GM23248 (cell line): ENCODE results near the gene ADAM8.
"Not testable (repeated sequence)": the region's sequence is repeated elsewhere in the genome, so short reads cannot be mapped to it uniquely, and the experiment has no call there.

ENCODE experiments used
- EZH2 ChIP-seq: fragments of 200-600 bp; sonication (generic); IDR thresholded peaks from 2 replicates; pipeline ENCODE4 v1.6.1; 2018; ENCODE audit warnings: antibody characterized with exemption, mild to moderate bottlenecking; ENCODE audit not compliant: insufficient read depth, poor library complexity, severe bottlenecking
- EZH2phosphoT487 ChIP-seq: fragments of 200-600 bp; sonication (generic); IDR thresholded peaks from 2 replicates; pipeline ENCODE4 v1.6.1; 2018; ENCODE audit warnings: antibody characterized with exemption, moderate library complexity, mild to moderate bottlenecking, low read depth; ENCODE audit not compliant: insufficient read depth

GRCh38 chr10:133221756-133222155, 54.9 kb downstream of the ADAM8 start:
- TF ChIP-seq EZH2, EZH2phosphoT487: not testable (repeated sequence)
